Right lobe of liver (tissue), 4 donors: Measurements from ENCODE around the gene PLBD2.

ENCODE experiments used
- CTCF ChIP-seq, 4 donors: fragments of 200-600 bp in 3 of 4; fragments of 450-650 bp in 1 of 4; IDR thresholded peaks; one replicate each; pipeline versions ENCODE4 v1.5.1 to v1.8.0; 2016 to 2022; ENCODE audit warnings: antibody characterized with exemption in 4 of 4, mild to moderate bottlenecking in 2 of 4
- POLR2A ChIP-seq: fragments of 450-650 bp; IDR thresholded peaks from one replicate; pipeline ENCODE4 v1.6.1; 2017; ENCODE audit warnings: antibody characterized with exemption, mild to moderate bottlenecking
- donor health status: DM: no; HTN: no; CAD: no.
- donor health status: DM: no; HTN: no; CAD: no.
- donor health status: DM: no; HTN: yes; CAD: no.

DNA sequence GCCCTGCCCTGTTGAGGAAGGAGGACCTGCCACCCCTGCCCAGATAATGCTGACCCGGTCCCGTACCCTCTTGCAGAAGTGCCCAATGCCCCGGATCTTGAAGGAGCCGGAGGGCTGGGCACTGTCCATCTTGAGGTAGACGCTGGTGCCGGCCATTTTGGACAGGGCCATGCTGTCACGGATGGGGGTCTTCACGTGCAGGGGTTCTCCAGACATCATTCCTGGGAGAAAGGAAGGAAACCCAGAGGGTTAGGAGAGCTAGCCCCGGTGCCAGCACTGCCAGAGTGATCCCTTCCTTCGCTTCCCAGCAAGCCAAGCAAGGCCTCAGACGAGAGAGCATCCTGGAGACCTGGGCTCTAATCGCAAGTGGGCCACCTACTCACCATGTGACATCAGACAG, 41.1 kb downstream of the PLBD2 start:
- no peak for TF ChIP-seq CTCF (IDR thresholded peaks at IDR 0.05)
- TF ChIP-seq POLR2A: peak; percentile 13
